ENCODE measurements around the gene CARD11. TPM values are rescaled to one million over a fixed set of nuclear protein-coding genes. Genes with fewer than 3 reads are reported as not detected.

CARD11 gene
- total and polyA plus RNA-seq, 2 experiments from 2014 or later: 17.7 to 29.0 TPM

DNA sequence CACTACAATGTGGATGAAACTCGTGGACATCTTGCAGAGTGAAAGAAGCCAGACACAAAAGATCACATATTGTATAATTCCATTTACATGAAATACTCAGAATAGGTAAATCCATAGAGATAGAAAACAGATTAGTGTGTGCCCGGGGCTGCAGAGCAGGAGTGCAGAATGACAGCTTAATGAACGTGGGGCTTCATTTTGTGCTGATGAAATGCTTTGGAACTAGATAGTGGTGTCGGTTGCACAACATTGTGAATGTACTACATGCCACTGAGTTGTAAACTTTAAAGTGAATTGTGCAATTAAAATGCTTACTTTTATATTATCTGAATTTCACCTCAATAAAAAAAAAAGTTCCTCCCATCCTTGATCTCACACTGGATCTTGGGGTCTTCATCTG lies 31.8 kb upstream of the CARD11 start (continued):
- TF ChIP-seq, protein P1, sequence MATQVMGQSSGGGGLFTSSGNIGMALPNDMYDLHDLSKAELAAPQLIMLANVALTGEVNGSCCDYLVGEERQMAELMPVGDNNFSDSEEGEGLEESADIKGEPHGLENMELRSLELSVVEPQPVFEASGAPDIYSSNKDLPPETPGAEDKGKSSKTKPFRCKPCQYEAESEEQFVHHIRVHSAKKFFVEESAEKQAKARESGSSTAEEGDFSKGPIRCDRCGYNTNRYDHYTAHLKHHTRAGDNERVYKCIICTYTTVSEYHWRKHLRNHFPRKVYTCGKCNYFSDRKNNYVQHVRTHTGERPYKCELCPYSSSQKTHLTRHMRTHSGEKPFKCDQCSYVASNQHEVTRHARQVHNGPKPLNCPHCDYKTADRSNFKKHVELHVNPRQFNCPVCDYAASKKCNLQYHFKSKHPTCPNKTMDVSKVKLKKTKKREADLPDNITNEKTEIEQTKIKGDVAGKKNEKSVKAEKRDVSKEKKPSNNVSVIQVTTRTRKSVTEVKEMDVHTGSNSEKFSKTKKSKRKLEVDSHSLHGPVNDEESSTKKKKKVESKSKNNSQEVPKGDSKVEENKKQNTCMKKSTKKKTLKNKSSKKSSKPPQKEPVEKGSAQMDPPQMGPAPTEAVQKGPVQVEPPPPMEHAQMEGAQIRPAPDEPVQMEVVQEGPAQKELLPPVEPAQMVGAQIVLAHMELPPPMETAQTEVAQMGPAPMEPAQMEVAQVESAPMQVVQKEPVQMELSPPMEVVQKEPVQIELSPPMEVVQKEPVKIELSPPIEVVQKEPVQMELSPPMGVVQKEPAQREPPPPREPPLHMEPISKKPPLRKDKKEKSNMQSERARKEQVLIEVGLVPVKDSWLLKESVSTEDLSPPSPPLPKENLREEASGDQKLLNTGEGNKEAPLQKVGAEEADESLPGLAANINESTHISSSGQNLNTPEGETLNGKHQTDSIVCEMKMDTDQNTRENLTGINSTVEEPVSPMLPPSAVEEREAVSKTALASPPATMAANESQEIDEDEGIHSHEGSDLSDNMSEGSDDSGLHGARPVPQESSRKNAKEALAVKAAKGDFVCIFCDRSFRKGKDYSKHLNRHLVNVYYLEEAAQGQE (IDR thresholded peaks at IDR 0.05; ENCODE audit: unreplicated experiment): no peak
- no peak for TF ChIP-seq POLR2AphosphoS5 (IDR thresholded peaks at IDR 0.05; ENCODE audit: low read depth)

GRCh38 chr7:3074459-3074821 lies 30.8 kb upstream of the CARD11 start:
- no peak overlapping the region for H3K27ac ChIP-seq (ENCODE audit: low read depth)
- TF ChIP-seq, protein P2, sequence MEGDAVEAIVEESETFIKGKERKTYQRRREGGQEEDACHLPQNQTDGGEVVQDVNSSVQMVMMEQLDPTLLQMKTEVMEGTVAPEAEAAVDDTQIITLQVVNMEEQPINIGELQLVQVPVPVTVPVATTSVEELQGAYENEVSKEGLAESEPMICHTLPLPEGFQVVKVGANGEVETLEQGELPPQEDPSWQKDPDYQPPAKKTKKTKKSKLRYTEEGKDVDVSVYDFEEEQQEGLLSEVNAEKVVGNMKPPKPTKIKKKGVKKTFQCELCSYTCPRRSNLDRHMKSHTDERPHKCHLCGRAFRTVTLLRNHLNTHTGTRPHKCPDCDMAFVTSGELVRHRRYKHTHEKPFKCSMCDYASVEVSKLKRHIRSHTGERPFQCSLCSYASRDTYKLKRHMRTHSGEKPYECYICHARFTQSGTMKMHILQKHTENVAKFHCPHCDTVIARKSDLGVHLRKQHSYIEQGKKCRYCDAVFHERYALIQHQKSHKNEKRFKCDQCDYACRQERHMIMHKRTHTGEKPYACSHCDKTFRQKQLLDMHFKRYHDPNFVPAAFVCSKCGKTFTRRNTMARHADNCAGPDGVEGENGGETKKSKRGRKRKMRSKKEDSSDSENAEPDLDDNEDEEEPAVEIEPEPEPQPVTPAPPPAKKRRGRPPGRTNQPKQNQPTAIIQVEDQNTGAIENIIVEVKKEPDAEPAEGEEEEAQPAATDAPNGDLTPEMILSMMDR (conservative IDR thresholded peaks at IDR 0.05; ENCODE audit: low read depth in 2 of 2): no peak
- TF ChIP-seq, protein P1 (IDR thresholded peaks at IDR 0.05; ENCODE audit: unreplicated experiment): no peak
- no peak for TF ChIP-seq EZH2 (IDR thresholded peaks at IDR 0.05; ENCODE audit: low read depth, unreplicated experiment)
- no peak for TF ChIP-seq ZNF114 (CRISPR knock-in tag; IDR thresholded peaks at IDR 0.05)
- TF ChIP-seq JUNB (IDR thresholded peaks at IDR 0.05; ENCODE audit: unreplicated experiment): no peak
- TF ChIP-seq STAT1 (IDR thresholded peaks at IDR 0.05; ENCODE audit: unreplicated experiment): no peak
- TF ChIP-seq, protein P3, sequence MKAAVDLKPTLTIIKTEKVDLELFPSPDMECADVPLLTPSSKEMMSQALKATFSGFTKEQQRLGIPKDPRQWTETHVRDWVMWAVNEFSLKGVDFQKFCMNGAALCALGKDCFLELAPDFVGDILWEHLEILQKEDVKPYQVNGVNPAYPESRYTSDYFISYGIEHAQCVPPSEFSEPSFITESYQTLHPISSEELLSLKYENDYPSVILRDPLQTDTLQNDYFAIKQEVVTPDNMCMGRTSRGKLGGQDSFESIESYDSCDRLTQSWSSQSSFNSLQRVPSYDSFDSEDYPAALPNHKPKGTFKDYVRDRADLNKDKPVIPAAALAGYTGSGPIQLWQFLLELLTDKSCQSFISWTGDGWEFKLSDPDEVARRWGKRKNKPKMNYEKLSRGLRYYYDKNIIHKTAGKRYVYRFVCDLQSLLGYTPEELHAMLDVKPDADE (IDR thresholded peaks at IDR 0.05): no peak
- TF ChIP-seq ZNF462 (CRISPR knock-in tag; IDR thresholded peaks at IDR 0.05): no peak

More at GRCh38 chr7:3074459-3074821, 30.8 kb upstream of the CARD11 start:
- Histone ChIP-seq H3K4me1 (ENCODE audit: insufficient read depth) (no peaks in the 10 kb centered on the region), H3K4me3 (no peak overlapping the region), H3K9me2 (ENCODE audit: insufficient read depth) (0 out of 2 replicates have a peak, but pooled peaks cover 7% of the 10 kb centered on the region), H4K20me1 (replicated peaks; ENCODE audit: insufficient read depth) (no peaks in the 10 kb centered on the region), H3K36me3 (ENCODE audit: insufficient read depth) (0 out of 2 replicates have a peak, but pooled peaks cover 3% of the 10 kb centered on the region), H3K4me2 (no peak overlapping the region), H3K27me3 (ENCODE audit: insufficient read depth) (no peaks in the 10 kb centered on the region), H3K79me2 (replicated peaks; ENCODE audit: insufficient read depth) (no peaks in the 10 kb centered on the region), H2AFZ (no peak overlapping the region), H3F3A (replicated peaks; ENCODE audit: low read depth) (no peaks in the 10 kb centered on the region)
- Mint-ChIP-seq H3K27ac (no peak overlapping the region), H3K9me3 (peaks cover 29% of the 10 kb centered on the region), H3K4me1 (peaks cover 14% of the 10 kb centered on the region), H3K4me3 (no peak overlapping the region), H3K36me3 (ENCODE audit: low read depth) (peaks cover 6% of the 10 kb centered on the region; the same call in 2 of the 3 replicates), H3K27me3 (ENCODE audit: insufficient read depth, low read depth, poor library complexity) (peaks cover 8% of the 10 kb centered on the region)
- ATAC-seq (no peak), DNase-seq (ENCODE audit: low spot score) (no peak)
